GM20431 (cell line): ENCODE measurements around the gene CDH8.

ENCODE experiments used
- in situ Hi-C: fragments of 300-500 bp; cut with MseI, MboI; formaldehyde crosslinking; loops from one replicate; pipeline ENCODE4 v1.15.0; 2020; ENCODE audit warnings: low sequenced_read_pairs; ENCODE audit not compliant: unreplicated experiment

CDH8 gene

GRCh38 chr16:62036101-62036801, at the start of gene CDH8:
TSS of gene CDH8 (minus strand) at chr16:62036438. CDS start at chr16:62021403, 15,035 bp downstream.
- in situ Hi-C loops = no loop called here

DNA sequence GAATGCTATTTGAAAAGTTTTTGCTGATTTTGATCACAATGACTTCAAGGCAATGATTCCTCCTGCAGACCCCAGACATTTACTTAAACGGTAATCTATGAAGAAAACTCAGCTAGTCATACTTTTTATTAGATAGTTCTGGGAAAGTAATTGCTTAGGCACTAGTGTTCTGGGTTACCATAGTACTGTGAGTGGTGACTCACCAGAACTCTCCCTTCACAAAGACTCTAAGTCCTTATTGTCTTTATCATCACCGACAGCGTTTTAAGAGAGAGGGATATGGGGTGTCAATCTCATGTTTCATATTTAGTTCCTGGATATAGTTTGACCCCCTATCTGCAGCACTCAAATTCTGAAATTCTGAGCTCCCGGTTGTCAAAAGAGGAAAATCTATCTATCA, 43.0 kb upstream of the CDH8 start:
- in situ Hi-C loops = no loop called here

GRCh38 chr16:62077998-62078397, 41.8 kb upstream of the CDH8 start:
- in situ Hi-C loops = no loop called here

DNA sequence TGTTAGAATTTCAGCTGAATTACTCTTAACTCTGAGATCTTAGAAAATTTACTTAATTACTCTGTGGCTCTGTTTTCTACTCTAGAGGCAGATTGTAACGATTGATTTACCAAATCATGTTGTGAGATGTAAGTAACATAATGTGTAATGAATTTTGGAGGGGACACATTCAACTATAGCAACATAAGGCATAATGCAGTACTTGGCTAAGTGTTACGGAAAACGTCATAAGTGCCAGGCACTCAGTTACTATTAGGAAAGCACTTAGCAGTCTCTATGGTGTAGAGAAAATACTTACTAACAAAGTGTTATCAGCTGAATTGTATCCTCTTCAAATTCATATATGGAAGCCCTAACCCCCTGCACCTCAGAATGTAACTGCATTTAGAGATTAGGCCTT, 40.6 kb upstream of the CDH8 start:
- in situ Hi-C loops = no loop called here

- in situ Hi-C loops = no loop called here
Observed at GRCh38 chr16:62068747-62069146, 32.5 kb upstream of the CDH8 start.

- in situ Hi-C loops = no loop called here
Observed at GRCh38 chr16:62067981-62068380, 31.7 kb upstream of the CDH8 start.

- in situ Hi-C loops = no loop called here
Observed at GRCh38 chr16:62067182-62067581, 30.9 kb upstream of the CDH8 start.

DNA sequence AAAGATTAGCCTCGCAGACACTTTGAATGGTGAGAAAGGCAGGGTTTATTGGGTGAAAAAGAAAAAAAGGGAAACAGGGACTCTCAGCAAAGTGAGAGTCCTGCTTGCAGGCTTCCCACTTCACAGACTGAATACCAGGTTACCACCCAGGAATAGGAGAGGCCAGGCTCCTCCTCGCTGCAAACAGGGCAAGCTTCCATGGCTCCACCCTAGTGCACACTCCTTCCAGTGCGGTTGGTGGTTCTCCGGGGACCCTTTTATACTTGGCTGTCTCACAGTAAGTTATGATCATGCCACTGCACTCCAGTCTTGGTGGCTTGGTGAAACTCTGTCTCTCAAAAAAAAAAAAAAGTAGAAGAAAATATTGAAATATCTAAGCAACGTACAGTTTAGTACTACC, 30.5 kb upstream of the CDH8 start:
- in situ Hi-C loops = no loop called here

DNA sequence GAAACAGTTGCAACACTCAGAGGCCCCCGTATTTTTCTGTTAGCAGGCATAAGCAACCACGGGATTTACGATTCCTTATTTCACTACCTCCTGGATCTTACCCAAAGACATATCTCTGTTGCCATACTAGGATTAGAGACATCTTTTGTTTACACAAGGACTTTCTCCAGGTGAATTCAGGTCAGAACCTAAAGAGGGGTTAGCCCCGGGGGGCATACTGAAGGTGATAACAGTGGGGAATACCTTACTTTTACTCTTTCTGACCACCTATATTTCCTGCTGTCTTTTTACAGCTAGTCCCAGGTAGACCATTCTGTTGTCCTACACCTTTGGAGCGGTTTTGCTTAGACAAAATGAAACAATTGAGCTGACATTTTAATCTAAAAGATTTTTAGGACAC, 27.9 kb upstream of the CDH8 start:
- in situ Hi-C loops = no loop called here

GRCh38 chr16:62060089-62060488, 23.9 kb upstream of the CDH8 start:
- in situ Hi-C loops = no loop called here

DNA sequence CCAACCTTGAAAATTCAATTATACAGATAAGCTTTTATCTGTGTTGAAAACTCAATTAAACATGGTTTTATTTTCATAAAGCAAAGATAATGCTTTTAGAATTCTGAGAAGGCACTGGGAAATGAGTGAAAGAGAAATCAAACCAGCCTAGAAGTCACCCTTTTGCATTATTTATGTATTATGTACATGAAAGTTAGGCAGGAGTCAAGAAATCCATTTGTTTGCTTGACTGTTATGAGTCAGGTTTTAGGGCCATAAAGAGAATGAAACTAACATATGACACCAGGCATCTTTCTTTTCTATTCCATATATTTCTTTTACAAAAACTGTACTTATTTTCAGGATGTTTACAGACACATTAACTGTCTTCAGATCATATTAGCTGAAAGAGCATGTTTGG, 23.3 kb upstream of the CDH8 start:
- in situ Hi-C loops = no loop called here

DNA sequence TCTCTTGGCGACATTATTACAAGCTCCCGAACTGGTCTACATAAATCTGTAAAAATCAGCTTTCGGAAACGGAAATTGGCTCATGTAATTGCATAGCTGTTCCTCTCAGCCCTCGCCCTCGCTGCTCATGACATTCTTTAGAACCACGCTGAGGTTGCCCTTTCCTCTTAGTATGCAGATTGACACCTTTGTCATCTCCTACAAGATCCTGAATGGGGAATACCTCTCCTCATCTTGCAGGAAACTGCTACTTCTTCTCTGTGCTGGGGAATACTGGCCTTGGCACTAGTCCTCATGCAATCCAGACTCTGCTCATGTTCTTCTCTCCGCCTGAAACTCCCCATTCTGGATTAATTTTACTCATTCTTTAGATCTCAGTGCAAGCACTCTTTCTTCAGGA, 22.2 kb upstream of the CDH8 start:
- in situ Hi-C loops = no loop called here

DNA sequence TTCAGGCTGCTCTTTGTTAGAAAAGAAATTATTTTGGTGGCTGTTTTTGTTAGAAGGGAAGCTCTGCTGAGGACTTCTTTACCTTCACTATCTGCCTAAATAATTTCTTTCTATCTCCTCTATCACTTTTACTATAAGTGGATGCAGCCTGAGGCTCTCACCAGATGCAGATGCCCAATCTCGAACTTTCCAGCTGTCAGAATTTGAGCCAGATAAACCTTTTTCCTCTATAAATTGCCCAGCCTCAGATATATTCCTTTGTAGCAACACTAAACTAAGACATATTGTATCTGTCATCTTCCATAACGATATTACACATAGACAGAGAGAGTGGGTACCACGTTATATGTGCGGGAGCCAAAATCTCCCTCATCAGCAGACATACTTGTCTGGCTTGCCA, 15.7 kb upstream of the CDH8 start:
- in situ Hi-C loops = no loop called here

GRCh38 chr16:62050793-62051192, 14.6 kb upstream of the CDH8 start:
- in situ Hi-C loops = no loop called here

DNA sequence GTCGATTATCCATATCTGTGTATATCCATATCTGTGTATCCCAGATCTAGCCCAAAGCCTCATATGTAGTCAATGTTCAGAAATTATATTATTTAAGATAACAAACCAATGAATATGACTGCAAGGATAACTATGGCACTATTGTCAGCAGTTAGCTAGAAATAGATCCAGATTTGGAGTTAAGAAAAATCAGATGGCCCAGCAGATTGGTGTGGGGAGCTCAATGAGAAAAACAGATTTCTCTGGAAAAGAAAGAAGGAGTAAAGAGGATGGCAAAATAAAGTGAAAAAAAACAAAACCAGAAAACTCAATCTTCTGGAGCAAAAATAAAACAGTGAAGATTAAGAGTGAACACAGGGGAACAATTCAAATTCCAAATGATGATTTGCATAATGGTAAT, 10.6 kb upstream of the CDH8 start:
- in situ Hi-C loops = no loop called here

GRCh38 chr16:62041401-62041800, 5.2 kb upstream of the CDH8 start:
- in situ Hi-C loops = no loop called here

DNA sequence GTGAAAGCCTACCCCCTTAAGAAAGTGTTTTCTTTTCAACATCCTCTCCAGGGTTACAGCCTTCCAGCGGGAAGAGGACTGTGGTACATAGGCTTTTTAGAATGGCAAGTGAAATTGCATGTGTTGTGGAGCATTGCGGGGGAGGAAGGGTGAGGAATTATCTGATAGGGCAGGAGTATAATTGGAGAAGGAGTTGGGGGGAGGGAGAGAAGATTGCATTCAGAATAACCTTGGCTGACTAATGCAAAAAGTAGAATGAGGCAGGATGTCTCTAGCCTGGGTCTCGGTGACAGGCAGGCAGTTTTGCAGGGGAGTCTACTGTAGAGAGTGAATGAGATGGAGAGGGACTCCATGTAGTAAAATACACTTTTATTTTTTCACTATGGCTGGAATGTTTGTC, 2.4 kb upstream of the CDH8 start:
- in situ Hi-C loops = no loop called here

DNA sequence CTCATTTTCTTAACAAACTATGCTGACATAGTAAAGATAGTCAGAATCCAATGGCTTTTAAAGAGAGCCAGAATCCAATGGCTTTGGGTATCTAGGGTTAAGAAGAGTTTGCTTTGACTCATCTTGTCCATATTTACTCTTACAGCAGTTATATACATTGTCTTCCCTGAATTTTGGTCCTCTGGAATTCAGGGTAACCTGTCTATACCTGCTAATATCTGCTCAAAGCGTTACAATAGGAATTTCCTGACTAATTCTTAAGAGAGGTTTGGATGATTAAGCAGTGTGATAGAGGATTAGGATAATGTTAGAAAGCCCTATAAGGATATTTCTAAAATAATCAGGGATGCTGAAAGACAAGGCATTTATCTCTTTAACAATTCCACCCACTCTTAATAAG, 2.0 kb upstream of the CDH8 start:
- in situ Hi-C loops = no loop called here

GRCh38 chr16:62036802-62037135, 531 bp upstream of the CDH8 start:
- in situ Hi-C loops = no loop called here

DNA sequence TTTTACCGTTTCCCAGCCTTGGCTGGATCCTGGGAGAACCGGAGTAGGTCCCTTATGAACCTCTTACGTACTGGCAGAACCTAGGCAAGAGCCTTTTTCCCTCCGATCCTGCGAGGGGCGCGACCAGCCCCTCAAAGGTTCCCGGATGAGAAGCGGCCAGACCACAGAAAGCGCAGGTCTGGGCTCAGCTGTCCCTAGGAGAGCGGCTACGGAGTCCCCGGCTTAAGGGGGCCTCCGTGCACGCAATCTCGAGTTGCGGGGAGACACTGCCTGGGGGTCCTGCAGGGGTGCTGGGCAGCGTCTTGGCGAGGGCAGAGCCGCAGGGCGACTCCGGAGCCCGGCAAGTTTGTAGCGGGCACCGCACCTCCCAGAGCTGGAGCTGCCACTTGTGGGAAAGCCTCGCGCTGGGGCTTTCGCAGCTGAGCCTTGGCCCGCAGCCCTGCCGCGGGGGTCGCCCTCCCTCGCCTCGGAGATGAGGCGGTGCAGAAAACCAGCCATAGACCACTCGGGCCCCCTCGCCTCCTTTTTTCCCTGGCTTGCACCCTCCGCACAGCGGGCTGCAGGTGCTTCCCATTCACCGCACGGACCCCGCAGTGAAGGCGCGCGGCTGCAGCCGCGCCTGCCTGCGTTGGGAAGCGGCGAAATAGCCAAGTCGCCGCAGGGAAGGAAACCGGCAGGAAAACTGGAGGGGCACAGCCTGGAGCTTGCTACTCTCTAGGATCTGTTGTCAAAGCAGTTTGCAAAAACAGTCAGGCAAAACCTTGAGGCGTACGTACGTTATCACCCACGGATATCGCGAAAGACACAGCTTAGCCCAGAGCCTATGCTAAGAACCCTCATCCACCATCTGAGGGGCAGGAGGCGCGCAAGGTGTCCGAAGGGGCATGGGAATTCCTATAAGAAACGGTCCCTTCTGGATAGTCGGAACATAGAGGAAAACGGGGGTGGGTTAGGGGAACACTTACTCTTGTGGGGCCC, 834 bp downstream of the CDH8 start:
- in situ Hi-C loops = no loop called here
